NCI-H82 treated with DMSO at 0.1 percent for 48 hours (cell line): ENCODE results near the gene CACNB2.

ENCODE experiments used
- DNase-seq: peaks from one replicate; lab custom pipeline; 2025; ENCODE audit not compliant: unreplicated experiment; lab: John Stamatoyannopoulos, UW

Gene CACNB2

DNA sequence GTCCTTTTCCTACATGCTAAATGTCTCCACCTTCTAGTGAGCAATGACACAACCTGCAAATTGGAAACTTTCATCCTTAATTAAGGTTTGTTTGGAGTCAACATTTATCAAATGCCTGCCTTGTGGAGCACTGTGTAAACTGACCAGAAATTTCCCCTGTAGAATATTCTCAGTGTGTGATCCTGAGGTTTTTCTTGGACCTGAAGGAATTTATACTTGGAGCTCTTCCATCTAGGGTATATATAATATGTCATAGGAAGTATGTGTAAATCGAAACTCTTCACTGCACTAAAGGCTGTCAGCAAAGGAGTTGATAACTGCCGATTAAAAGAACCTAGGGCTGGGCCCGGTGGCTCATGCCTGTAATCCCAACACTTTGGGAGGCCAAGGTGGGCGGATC lies 358.8 kb downstream of the CACNB2 start:
- DNase-seq: no peak

DNA sequence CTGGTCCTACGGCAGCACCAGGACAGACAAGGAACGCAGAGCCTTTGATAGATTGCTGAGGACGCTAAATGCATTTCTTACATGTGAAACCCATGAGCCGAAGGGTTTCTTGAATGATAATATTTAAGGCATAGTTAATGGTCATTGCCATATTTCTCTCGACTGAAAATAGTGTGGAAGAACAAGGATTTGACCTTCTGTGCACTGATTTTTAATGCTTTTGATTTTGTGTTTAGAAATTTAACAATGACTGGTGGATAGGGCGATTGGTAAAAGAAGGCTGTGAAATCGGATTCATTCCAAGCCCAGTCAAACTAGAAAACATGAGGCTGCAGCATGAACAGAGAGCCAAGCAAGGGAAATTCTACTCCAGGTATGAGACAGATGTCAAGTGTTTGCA lies 360.4 kb downstream of the CACNB2 start:
- DNase-seq: no peak

GRCh38 chr10:18501198-18501597 lies 361.0 kb downstream of the CACNB2 start:
- DNase-seq: peak; percentile 51

- DNase-seq: no peak
These were observed 361.4 kb downstream of the CACNB2 start for GRCh38 chr10:18501629-18502028.

GRCh38 chr10:18504161-18504560 lies 363.9 kb downstream of the CACNB2 start:
- no peak for DNase-seq

GRCh38 chr10:18505456-18506118 lies 365.4 kb downstream of the CACNB2 start:
- DNase-seq: no peak

DNA sequence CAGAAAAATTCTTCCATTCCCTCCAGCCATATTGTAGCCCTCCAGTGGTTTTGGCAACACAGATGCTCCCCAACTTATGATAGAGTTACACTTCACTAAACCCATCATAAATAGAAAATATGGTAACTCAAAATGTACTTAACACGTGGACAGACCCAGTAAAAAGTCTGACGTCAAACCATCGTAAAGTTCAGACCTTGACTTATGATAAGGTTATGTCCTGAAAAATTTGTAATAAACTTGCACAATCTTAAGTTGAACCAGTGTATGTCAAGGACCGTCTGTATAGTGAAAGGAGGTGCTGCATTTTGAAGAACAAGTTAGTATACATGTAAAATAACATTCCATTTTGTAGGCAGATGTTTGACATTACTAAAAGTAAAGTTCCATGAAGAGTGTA lies 368.4 kb downstream of the CACNB2 start:
- no peak for DNase-seq

DNA sequence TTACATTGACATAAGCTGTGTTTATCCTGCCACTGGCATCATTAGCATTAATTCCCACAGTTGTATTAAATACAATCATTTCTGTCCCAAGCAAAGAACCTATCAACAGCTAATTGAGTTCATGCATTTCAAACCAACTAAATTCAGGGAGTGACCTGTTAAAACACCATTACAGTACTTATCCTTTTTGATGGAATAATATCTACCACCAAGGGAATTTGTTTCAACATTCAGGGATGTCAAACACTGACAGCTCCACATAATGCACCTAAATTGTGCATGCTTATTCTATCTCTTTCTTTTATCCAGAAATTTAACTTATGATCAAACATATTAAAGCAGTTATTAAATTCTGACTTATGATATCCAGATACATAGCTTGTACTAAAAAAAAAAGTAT lies 374.3 kb downstream of the CACNB2 start:
- no peak for DNase-seq

- no peak for DNase-seq
These were observed 376.6 kb downstream of the CACNB2 start for GRCh38 chr10:18516851-18517250.

GRCh38 chr10:18523025-18523424 lies 382.8 kb downstream of the CACNB2 start:
- DNase-seq: no peak

DNA sequence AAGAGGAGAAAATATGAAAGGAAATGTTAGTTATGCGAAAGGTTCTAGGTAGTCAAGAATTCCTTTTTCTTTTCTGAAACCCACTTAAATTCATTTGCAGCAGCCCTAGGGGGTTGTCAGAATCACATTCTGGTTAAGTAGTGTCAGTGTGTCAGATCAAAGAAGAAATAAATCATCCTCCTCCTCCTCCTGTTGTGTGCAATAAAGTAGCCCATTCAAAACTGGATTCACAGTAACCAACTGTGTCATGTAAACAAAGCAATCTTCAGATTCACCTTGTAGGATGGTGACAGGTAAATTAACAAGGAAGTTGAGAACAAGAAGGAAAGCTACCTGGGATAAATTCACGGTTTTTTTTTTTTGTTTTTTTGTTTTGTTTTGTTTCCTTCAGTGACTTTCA lies 383.6 kb downstream of the CACNB2 start:
- no peak for DNase-seq

- DNase-seq: peak; percentile 32
These were observed 387.5 kb downstream of the CACNB2 start for GRCh38 chr10:18527687-18528086.

GRCh38 chr10:18528292-18528691 lies 388.1 kb downstream of the CACNB2 start:
- DNase-seq: no peak

- peak; percentile 66 for DNase-seq
These were observed 392.8 kb downstream of the CACNB2 start for GRCh38 chr10:18532881-18533535.

GRCh38 chr10:18533896-18534295 lies 393.7 kb downstream of the CACNB2 start:
- DNase-seq: no peak

DNA sequence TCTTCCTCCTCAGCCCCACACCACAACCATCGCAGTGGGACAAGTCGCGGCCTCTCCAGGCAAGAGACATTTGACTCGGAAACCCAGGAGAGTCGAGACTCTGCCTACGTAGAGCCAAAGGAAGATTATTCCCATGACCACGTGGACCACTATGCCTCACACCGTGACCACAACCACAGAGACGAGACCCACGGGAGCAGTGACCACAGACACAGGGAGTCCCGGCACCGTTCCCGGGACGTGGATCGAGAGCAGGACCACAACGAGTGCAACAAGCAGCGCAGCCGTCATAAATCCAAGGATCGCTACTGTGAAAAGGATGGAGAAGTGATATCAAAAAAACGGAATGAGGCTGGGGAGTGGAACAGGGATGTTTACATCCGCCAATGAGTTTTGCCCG lies 399.1 kb downstream of the CACNB2 start:
- DNase-seq: no peak

GRCh38 chr10:18540195-18540594 lies 400.0 kb downstream of the CACNB2 start:
- no peak for DNase-seq

GRCh38 chr10:18542832-18543231 lies 402.6 kb downstream of the CACNB2 start:
- DNase-seq: no peak

DNA sequence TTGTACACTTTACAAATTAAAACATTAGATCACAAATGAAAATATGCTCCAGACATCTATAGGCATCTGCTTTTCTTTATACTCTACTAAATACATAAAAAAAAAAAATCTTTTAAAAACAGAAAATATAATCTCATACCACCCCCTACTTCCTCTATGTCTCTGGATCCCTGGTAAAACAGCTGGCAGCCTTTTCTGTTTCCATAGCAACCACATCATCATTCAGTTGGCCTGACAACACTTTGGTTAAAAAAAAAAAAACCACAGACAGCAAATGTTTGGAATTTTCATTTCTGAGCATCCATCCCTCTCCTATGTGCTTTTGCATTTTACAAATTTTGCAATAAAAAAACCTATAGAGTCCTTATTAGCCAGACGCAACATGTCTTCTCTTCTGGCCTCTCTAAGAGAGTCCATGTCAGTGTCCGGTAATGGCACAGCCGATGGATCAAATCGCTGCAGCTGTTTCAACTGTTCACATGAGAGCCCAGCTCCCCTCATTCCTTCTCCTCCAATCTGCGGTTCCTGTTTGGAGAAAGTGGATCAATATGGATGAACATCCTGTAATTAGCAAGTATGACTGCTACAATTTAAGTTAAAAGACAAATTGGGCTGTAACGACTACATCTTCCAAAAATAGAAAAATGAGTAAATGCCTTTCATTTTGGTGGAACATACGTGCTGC lies 405.5 kb downstream of the CACNB2 start:
- DNase-seq: no peak

DNA sequence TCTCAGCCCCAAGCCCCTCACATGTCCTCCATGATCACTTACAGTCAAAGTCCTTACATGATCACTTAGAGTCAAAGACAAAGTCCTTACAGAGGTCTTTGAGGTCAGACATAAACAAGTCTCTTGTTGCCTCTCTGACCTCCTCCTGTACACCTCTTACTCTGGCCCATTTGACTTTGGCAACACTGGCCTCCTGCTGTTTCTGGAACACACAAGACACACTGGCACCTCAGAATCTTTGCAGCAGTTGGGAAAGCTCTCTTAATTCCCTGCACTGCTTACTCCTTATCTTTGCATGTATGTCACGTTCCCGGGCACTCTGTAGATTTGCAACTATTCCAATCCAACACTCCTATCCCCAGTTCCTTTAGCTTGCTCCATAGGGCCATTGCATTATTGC lies 408.9 kb downstream of the CACNB2 start:
- DNase-seq: no peak

DNA sequence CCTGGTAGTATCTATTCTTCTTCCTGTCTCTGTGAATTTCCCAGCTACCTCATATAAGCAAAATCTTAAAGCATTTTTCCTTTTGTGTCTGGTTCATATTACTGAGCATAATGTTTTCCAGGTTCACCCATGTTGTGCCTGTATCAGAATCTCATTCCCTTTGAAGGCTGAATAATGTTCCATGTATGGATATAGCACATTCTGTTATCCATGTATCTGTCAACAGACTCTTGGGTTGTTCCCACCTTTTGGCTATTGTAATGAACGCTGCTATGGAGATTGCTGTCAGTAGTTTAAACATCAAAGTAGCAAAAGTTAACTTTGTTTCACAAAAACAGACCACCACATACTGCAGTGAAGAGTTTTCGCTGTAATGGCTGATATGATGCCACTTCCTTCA lies 411.2 kb downstream of the CACNB2 start:
- no peak for DNase-seq

DNA sequence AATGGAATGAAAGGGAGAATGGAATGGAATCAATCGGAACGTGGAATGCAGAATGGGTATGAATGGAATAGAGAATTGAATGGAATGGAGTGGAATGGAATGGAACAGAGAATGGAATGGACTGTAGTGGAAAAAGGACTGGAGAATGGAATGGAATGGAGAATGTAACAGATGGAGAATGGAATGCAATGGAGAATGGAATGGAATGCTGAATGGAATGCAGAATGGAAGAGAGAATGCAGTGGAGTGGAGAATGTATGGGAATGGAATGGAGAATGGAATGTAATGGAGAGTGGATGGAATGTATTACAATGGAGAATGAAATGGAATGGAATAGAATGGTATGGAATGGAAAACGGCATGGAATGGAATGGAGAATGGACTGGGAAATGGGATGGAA lies 414.3 kb downstream of the CACNB2 start:
- DNase-seq: no peak
